H9 (cell line): Measurements from ENCODE around the gene DTNB. TPM values are rescaled to one million over a fixed set of nuclear protein-coding genes. Genes with fewer than 3 reads are reported as not detected.

ENCODE experiments used
- DNase-seq: peaks from one replicate; pipeline ENCODE4 v3.0.0-alpha.2; 2017
- H2AFZ ChIP-seq: one replicate; pipeline ENCODE4 v1.6.1; 2013; ENCODE audit warnings: mild to moderate bottlenecking, low read length, control low read depth, moderate library complexity
- H2AK5ac ChIP-seq: 2 replicates; pipeline ENCODE4 v1.6.1; 2013; ENCODE audit warnings: low read length, control low read depth, mixed read lengths; ENCODE audit not compliant: insufficient read length
- H2BK120ac ChIP-seq: one replicate; pipeline ENCODE4 v1.6.1; 2013; ENCODE audit warnings: low read depth, mild to moderate bottlenecking, low read length, control low read depth, inconsistent platforms; ENCODE audit not compliant: poor library complexity, severe bottlenecking
- H2BK12ac ChIP-seq: 2 replicates; pipeline ENCODE4 v1.6.1; 2013; ENCODE audit warnings: low read length, control low read depth, mixed read lengths, low read depth; ENCODE audit not compliant: insufficient read length
- H2BK15ac ChIP-seq: 2 replicates; pipeline ENCODE4 v1.6.1; 2013; ENCODE audit warnings: low read depth, low read length, control low read depth
- H2BK20ac ChIP-seq: one replicate; pipeline ENCODE4 v1.6.1; 2013; ENCODE audit warnings: low read depth, mild to moderate bottlenecking, low read length, control low read depth, inconsistent platforms; ENCODE audit not compliant: poor library complexity, severe bottlenecking
- H2BK5ac ChIP-seq: 2 replicates; pipeline ENCODE4 v1.6.1; 2013; ENCODE audit warnings: low read length, control low read depth, mixed read lengths; ENCODE audit not compliant: insufficient read length
- H3K14ac ChIP-seq: 2 replicates; pipeline ENCODE4 v1.6.1; 2013; ENCODE audit warnings: low read length, control low read depth; ENCODE audit not compliant: insufficient read depth
- H3K18ac ChIP-seq: 2 replicates; pipeline ENCODE4 v1.6.1; 2013; ENCODE audit warnings: low read depth, mild to moderate bottlenecking, mixed read lengths, low read length, control low read depth; ENCODE audit not compliant: insufficient read length
- H3K23ac ChIP-seq: 2 replicates; pipeline ENCODE4 v1.6.1; 2013; ENCODE audit warnings: low read length, control low read depth, mixed read lengths, low read depth; ENCODE audit not compliant: insufficient read length
- H3K23me2 ChIP-seq: 2 replicates; pipeline ENCODE4 v1.6.1; 2013; ENCODE audit warnings: low read depth, mild to moderate bottlenecking, mixed read lengths, low read length, control low read depth; ENCODE audit not compliant: insufficient read length, poor library complexity, severe bottlenecking
- H3K27ac ChIP-seq: 2 replicates; pipeline ENCODE4 v1.5.1; 2013; ENCODE audit warnings: low read length, control low read depth, mixed read lengths, low read depth; ENCODE audit not compliant: insufficient read length
- H3K27me3 ChIP-seq: 2 replicates; pipeline ENCODE4 v1.6.1; 2013; ENCODE audit warnings: low read length, control low read depth, inconsistent platforms; ENCODE audit not compliant: insufficient read depth
- H3K4ac ChIP-seq: 2 replicates; pipeline ENCODE4 v1.6.1; 2013; ENCODE audit warnings: low read depth, mild to moderate bottlenecking, control low read depth, inconsistent platforms, low read length, moderate library complexity
- H3K4me1 ChIP-seq: 2 replicates; pipeline ENCODE4 v1.6.1; 2013; ENCODE audit warnings: low read length, control low read depth, inconsistent platforms; ENCODE audit not compliant: insufficient read depth
- H3K4me2 ChIP-seq: 2 replicates; pipeline ENCODE4 v1.6.1; 2013; ENCODE audit warnings: low read length, control low read depth, mixed read lengths; ENCODE audit not compliant: insufficient read length, insufficient read depth
- H3K56ac ChIP-seq: 2 replicates; pipeline ENCODE4 v1.6.1; 2013; ENCODE audit warnings: low read depth, mild to moderate bottlenecking, mixed read lengths, low read length, control low read depth; ENCODE audit not compliant: insufficient read length
- H3K79me1 ChIP-seq: 2 replicates; pipeline ENCODE4 v1.6.1; 2013; ENCODE audit warnings: low read depth, mild to moderate bottlenecking, moderate library complexity, low read length, control low read depth, inconsistent platforms; ENCODE audit not compliant: insufficient read depth, poor library complexity, severe bottlenecking
- H3K79me2 ChIP-seq: 2 replicates; pipeline ENCODE4 v1.6.1; 2013; ENCODE audit warnings: low read length, control low read depth, inconsistent platforms; ENCODE audit not compliant: insufficient read depth
- H3K9ac ChIP-seq: 2 replicates; pipeline ENCODE4 v1.6.1; 2013; ENCODE audit warnings: low read length, control low read depth, mixed read lengths; ENCODE audit not compliant: insufficient read length; ENCODE audit errors: extremely low read depth
- H3K9me3 ChIP-seq: one replicate; pipeline ENCODE4 v1.6.1; 2013; ENCODE audit warnings: low read depth, low read length, inconsistent platforms; ENCODE audit not compliant: control insufficient read depth
- H3T11ph ChIP-seq: one replicate; pipeline ENCODE4 v1.6.1; 2013; ENCODE audit warnings: mild to moderate bottlenecking, low read length, control low read depth, inconsistent platforms
- H4K20me1 ChIP-seq: one replicate; pipeline ENCODE4 v1.6.1; 2013; ENCODE audit not compliant: control insufficient read depth, insufficient read length, insufficient read depth
- H4K5ac ChIP-seq: 2 replicates; pipeline ENCODE4 v1.6.1; 2013; ENCODE audit warnings: low read depth, mild to moderate bottlenecking, mixed read lengths, low read length, control low read depth; ENCODE audit not compliant: insufficient read length
- H4K8ac ChIP-seq: replicated peaks from 2 replicates; pipeline ENCODE4 v1.6.1; 2013; ENCODE audit warnings: low read length, control low read depth, mixed read lengths, low read depth; ENCODE audit not compliant: insufficient read length
- H4K91ac ChIP-seq: 2 replicates; pipeline ENCODE4 v1.6.1; 2013; ENCODE audit warnings: low read depth, mild to moderate bottlenecking, moderate library complexity, mixed read lengths, low read length, control low read depth; ENCODE audit not compliant: insufficient read length
- H3K27ac Mint-ChIP-seq, 3 experiments: 2 replicates in 2 of 3; 3 replicates in 1 of 3; pipeline ENCODE4 v1.8.0; 2020 to 2021; ENCODE audit warnings: mixed read lengths in 3 of 3, mild to moderate bottlenecking in 1 of 3, moderate library complexity in 1 of 3
- H3K27me3 Mint-ChIP-seq: 2 replicates; pipeline ENCODE4 v1.8.0; 2021; ENCODE audit warnings: low read depth, mild to moderate bottlenecking, moderate library complexity, mixed read lengths
- H3K36me3 Mint-ChIP-seq, 3 experiments: 2 replicates in 2 of 3; 3 replicates in 1 of 3; pipeline ENCODE4 v1.8.0; 2020 to 2021; ENCODE audit warnings: low read depth in 3 of 3, mixed read lengths in 3 of 3; ENCODE audit not compliant: insufficient read depth in 1 of 3
- H3K4me1 Mint-ChIP-seq, 2 experiments: 2 replicates each; pipeline ENCODE4 v1.8.0; 2020; ENCODE audit warnings: mixed read lengths in 2 of 2
- H3K4me3 Mint-ChIP-seq, 2 experiments: 2 replicates in 1 of 2; 3 replicates in 1 of 2; pipeline ENCODE4 v1.8.0; 2020 to 2021; ENCODE audit warnings: mild to moderate bottlenecking in 2 of 2, mixed read lengths in 2 of 2, moderate library complexity in 1 of 2
- H3K9me3 Mint-ChIP-seq, 2 experiments: 2 replicates in 1 of 2; 3 replicates in 1 of 2; pipeline ENCODE4 v1.8.0; 2020; ENCODE audit warnings: mild to moderate bottlenecking in 2 of 2, mixed read lengths in 2 of 2, moderate library complexity in 1 of 2
- WGBS: extraction: QIAGEN DNeasy Blood & Tissue Kit; methylation state at CpG from one replicate; pipeline ENCODE4 v1.1.7; 2013; ENCODE audit warnings: missing lambda C conversion rate, low lambda C conversion rate, mixed read lengths; ENCODE audit not compliant: insufficient read length; ENCODE audit errors: extremely low coverage; 5-methylcytosine and 5-hydroxymethylcytosine counted together
- total RNA-seq: library from RNA; stranded (reverse); gene quantifications from 2 replicates; pipeline ENCODE4 v1.2.1, GENCODE V29; 2021
- TF ChIP-seq, protein P1 (sequence below): fragments of 200-600 bp; sonication (generic); conservative IDR thresholded peaks from 3 replicates; pipeline ENCODE4 v1.8.0; 2021; ENCODE audit warnings: antibody characterized with exemption, mild to moderate bottlenecking

DTNB gene
- total RNA-seq, 1 experiment from 2014 or later: 26.7 TPM

DNA sequence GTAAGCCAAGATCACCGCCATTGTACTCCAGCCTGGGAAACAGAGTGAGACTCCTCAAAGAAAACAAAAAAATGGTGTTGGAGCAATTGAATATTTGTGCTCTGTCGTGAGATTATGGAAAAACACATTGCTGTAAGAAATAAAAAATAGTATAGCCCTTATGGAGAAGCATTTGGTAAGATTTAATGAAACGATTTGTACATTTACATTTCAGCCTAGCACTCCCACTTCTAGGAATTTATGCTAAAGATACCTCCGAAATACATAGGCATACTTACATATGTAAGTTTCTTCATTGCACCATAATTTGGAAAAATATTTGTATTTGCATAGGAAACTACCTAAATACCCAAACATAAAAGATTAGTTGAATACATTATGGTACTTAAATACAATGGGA, 8.7 kb upstream of the DTNB start:
- Histone ChIP-seq H4K20me1 (no peaks in the 10 kb centered on the region), H4K5ac (no peak overlapping the region), H2AFZ (no peak overlapping the region), H3K4ac (no peak overlapping the region), H3K79me1 (no peaks in the 10 kb centered on the region), H3K23me2 (no peaks in the 10 kb centered on the region), H2BK120ac (no peak overlapping the region), H3K27ac (no peak overlapping the region), H2BK12ac (no peak overlapping the region), H3K14ac (no peak overlapping the region), H3K23ac (no peak overlapping the region), H3T11ph (no peak overlapping the region), H4K91ac (no peak overlapping the region), H3K9ac (no peak overlapping the region), H3K79me2 (no peaks in the 10 kb centered on the region), H2BK5ac (no peak overlapping the region), H3K18ac (no peak overlapping the region), H3K9me3 (no peaks in the 10 kb centered on the region), H2BK20ac (no peak overlapping the region), H3K27me3 (no peaks in the 10 kb centered on the region), H3K4me1 (no peaks in the 10 kb centered on the region), H3K4me2 (no peak overlapping the region), H4K8ac (no peak overlapping the region), H3K56ac (no peak overlapping the region), H2BK15ac (no peak overlapping the region), H2AK5ac (no peak overlapping the region)
- WGBS: no CpG with 5 or more reads among the region's 4 CpGs
- Mint-ChIP-seq H3K27me3 (peaks cover 1% of the 10 kb centered on the region), H3K4me3 (no peak overlapping the region), H3K4me1 (no peaks in the 10 kb centered on the region), H3K9me3 (no peaks in the 10 kb centered on the region; a peak in 1 of 5 replicates), H3K36me3 (no peaks in the 10 kb centered on the region), H3K27ac (no peak overlapping the region)
- TF ChIP-seq, protein P1, sequence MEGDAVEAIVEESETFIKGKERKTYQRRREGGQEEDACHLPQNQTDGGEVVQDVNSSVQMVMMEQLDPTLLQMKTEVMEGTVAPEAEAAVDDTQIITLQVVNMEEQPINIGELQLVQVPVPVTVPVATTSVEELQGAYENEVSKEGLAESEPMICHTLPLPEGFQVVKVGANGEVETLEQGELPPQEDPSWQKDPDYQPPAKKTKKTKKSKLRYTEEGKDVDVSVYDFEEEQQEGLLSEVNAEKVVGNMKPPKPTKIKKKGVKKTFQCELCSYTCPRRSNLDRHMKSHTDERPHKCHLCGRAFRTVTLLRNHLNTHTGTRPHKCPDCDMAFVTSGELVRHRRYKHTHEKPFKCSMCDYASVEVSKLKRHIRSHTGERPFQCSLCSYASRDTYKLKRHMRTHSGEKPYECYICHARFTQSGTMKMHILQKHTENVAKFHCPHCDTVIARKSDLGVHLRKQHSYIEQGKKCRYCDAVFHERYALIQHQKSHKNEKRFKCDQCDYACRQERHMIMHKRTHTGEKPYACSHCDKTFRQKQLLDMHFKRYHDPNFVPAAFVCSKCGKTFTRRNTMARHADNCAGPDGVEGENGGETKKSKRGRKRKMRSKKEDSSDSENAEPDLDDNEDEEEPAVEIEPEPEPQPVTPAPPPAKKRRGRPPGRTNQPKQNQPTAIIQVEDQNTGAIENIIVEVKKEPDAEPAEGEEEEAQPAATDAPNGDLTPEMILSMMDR: no peak
- no peak for DNase-seq
